ENCODE measurements around the gene A2M.

DNA sequence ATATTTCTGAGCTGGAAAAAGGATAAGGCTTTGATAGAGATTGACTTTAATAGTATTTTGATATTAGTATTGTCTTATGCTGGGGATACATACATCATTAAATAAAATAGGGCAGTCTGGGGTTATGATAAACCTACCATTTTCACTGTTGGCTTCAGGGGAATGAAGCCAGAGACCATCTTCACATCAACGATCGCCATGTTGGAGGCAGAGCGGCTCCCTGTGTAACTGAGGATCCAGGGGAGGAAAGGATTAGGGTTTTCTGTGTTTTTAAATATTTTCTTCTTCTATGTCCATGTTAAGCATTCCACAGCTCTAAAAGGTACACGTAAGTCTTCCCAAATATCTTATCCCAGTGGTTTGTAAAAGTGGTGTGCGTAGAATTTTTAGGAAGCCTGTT lies 45.4 kb downstream of the A2M start:
- no peak for TF ChIP-seq POLR2A (IDR thresholded peaks at IDR 0.05)
- no peak for TF ChIP-seq POLR2AphosphoS5 (IDR thresholded peaks at IDR 0.05)
- TF ChIP-seq, protein P1, sequence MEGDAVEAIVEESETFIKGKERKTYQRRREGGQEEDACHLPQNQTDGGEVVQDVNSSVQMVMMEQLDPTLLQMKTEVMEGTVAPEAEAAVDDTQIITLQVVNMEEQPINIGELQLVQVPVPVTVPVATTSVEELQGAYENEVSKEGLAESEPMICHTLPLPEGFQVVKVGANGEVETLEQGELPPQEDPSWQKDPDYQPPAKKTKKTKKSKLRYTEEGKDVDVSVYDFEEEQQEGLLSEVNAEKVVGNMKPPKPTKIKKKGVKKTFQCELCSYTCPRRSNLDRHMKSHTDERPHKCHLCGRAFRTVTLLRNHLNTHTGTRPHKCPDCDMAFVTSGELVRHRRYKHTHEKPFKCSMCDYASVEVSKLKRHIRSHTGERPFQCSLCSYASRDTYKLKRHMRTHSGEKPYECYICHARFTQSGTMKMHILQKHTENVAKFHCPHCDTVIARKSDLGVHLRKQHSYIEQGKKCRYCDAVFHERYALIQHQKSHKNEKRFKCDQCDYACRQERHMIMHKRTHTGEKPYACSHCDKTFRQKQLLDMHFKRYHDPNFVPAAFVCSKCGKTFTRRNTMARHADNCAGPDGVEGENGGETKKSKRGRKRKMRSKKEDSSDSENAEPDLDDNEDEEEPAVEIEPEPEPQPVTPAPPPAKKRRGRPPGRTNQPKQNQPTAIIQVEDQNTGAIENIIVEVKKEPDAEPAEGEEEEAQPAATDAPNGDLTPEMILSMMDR (IDR thresholded peaks at IDR 0.05), result no peak
- TF ChIP-seq EP300 (IDR thresholded peaks at IDR 0.05; ENCODE audit: low read depth), result no peak

All from transverse colon (tissue), 4 donors.